Stimulated activated CD4-positive, alpha-beta T cell treated with anti-CD3 and anti-CD28 coated beads, Interleukin-12 subunit alpha, Interleukin-12 subunit beta, amount 100 ng/mL, for 4 hours (primary cell): ENCODE data around the gene TTC38.
"Not testable (repeated sequence)": the region's sequence is repeated elsewhere in the genome, so short reads cannot be mapped to it uniquely, and the experiment has no call there.

Experiments used
- DNase-seq: peaks from one replicate; pipeline ENCODE4 v3.0.0-alpha.2; 2020

Gene TTC38

GRCh38 chr22:46247443-46247975 lies 20.3 kb upstream of the TTC38 start:
- DNase-seq, result no peak

- DNase-seq, result peak; percentile 92
Measured at GRCh38 chr22:46250035-46250782, 17.6 kb upstream of the TTC38 start, which contains the start of gene CDPF1. CDPF1 (minus strand) TSS chr22:46250293; CDS start chr22:46248284, 2,009 bp downstream.

- DNase-seq, result no peak
Measured at GRCh38 chr22:46250783-46251125, 17.1 kb upstream of the TTC38 start.

DNA sequence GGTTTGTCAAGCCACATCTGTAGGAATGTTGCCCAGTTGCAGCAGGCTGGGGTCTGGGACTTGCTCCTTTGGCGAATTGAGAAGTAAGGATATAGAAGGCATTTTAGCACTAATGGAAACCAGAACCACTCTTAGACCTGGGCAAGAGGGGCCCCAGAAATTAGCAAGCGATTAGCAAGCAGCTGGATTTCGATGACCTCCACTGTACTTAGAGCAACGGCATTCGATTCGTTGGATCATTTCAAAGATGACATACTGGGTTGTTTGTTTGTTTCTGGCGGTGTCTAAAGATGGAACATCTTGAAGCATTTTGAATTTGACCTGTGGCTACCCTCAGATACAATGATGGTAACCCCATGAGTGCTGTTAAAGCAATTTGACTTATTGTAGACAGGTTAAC lies 16.5 kb upstream of the TTC38 start:
- no peak for DNase-seq

DNA sequence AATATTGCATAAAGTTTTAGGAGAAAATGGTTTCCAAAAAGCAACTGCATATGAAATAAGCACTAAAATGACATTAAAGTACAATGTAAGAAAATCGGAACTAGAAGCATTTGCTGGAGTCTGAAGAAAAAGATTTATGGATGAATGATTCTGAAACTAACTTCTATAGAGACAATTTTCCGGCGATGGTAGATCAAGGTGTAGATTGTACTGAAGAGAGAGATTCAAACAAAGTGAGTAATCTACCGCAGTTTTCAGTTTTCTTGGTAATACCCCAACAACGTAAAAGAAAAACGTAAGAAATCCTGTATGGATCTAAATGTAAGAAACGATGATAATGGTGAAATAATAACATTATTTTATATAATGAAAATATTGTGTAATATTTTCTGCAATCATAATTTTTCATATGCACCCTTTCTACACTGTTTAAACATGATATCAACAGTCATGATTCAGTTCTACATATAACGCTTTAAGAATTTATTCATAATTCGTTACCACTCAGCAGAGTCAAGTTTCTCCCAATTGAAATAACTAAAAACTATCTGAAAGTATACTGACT lies 15.9 kb upstream of the TTC38 start:
- DNase-seq, result no peak

GRCh38 chr22:46256358-46256958 lies 11.3 kb upstream of the TTC38 start:
- DNase-seq, result no peak

DNA sequence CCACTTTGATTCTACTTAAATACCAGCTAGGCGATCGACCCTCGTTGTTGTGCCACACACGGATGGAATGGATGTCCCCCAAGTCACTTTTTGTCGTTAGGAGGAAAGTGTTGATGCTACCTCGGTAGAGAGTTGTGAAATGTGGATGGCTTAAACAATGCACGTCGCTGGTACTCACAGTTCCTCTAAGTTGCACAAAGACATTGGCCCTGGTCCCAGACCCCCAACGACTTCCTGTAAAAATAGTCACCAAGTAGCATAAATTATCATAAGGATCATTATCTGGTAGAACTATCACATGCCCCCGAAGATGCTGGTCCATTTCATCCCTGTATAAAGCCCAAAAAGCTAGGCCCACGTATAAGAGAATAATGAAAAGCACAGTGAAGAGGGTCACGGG lies 8.4 kb upstream of the TTC38 start:
- DNase-seq, result no peak

GRCh38 chr22:46260038-46260437 lies 7.8 kb upstream of the TTC38 start:
- no peak for DNase-seq

DNA sequence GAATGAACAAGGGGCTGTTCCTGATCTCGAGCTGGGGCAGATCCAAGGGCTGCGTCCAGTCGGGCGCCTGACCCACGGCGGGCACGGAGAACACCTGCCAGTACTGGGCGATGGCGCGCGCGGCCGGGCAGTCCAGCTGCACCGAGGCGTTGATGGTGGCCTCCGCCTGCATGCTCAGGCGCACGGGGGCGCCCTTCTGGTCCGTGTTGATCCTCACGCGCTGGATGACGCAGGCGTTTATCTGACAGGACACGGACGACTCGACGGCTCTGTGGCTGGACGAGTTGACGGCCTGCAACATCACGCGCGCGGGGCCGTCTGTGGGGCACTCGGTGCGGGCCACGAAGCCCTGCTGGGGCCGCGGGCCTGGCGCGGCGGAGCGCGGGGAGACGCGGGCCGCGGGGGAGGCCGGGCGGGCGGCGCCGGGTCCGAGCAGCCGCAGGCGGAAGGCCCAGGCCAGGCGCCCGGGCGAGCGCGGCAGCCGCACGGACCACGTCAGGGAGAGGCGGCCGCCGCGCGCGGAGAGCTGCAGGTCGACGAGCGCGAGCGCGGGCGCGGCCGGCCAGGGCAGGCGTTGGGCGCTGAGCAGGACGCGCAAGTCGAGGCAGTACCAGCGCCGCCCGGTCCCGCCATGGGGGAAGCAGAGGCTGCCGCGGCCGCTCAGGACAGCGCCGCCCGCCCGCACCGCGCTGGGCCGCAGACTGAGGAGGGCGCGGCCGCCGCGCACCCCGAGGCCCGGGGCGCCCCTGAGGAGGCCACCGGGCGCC lies 5.2 kb upstream of the TTC38 start:
- no peak for DNase-seq

- no peak for DNase-seq
Measured at GRCh38 chr22:46263216-46263590, 4.6 kb upstream of the TTC38 start, which contains the start of gene PKDREJ. PKDREJ (minus strand) TSS chr22:46263343; CDS start chr22:46263322, 21 bp downstream.

- DNase-seq, result not testable (repeated sequence)
Measured at GRCh38 chr22:46264520-46264919, 3.3 kb upstream of the TTC38 start.

DNA sequence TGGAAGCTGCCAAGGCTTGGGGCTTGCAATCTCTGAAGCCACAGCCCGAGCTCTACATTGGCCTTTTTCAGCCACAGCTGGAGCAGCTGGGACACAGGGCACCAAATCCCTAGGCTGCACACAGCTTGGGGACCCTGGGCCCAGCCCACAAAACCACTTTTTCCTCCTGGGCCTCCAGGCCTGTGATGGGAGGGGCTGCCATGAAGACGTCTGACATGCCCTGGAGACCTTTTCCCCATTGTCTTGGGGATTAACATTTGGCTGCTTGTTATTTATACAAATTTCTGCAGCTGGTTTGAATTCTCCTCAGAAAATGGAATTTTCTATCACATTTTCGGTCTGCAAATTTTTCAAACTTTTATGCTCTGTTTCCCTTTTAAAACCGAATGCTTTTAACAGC lies 2.2 kb upstream of the TTC38 start:
- DNase-seq, result not testable (repeated sequence)

GRCh38 chr22:46269564-46269963 lies 1.8 kb downstream of the TTC38 start:
- DNase-seq, result no peak

DNA sequence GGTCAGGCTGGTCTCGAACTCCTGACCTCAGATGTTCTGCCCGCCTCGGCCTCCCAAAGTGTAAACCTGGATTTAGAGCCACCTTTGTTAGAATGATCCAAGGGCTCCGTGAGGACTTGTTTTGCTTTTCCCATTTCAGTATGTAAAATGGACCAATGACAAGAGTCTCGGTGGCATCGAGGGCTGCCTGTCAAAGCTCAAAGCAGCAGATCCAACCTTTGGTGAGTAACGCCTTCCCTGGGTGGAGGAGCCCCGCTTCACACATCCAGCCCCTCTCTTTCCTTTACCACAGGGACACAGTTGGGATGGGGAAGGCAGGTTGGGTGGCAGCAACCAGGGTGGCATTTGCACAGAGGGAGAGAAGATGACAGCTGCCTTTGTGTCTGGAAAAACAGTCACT lies 4.4 kb downstream of the TTC38 start:
- no peak for DNase-seq

- no peak for DNase-seq
Measured at GRCh38 chr22:46272762-46273431, 5.1 kb downstream of the TTC38 start.

GRCh38 chr22:46273432-46274148 lies 5.8 kb downstream of the TTC38 start:
- no peak for DNase-seq

DNA sequence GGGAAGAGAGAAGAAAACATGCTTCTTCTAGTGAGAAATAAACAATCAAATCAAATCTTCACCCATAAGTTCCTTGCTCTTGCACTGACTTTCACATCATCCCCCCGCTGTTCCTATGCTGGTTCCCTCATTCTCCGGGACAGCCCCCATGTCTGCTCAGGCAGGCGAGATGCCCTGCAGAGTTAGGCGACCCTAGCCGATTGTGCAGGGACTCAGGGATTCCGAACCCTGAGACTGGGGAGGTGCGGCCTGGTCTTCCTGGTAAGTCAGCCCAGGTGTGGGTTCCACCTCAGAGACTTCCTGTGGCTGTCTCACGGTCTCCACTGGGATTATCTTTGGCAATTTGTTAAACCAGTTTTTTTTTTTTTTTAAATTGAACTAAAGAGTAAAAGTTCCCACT lies 6.6 kb downstream of the TTC38 start:
- no peak for DNase-seq

DNA sequence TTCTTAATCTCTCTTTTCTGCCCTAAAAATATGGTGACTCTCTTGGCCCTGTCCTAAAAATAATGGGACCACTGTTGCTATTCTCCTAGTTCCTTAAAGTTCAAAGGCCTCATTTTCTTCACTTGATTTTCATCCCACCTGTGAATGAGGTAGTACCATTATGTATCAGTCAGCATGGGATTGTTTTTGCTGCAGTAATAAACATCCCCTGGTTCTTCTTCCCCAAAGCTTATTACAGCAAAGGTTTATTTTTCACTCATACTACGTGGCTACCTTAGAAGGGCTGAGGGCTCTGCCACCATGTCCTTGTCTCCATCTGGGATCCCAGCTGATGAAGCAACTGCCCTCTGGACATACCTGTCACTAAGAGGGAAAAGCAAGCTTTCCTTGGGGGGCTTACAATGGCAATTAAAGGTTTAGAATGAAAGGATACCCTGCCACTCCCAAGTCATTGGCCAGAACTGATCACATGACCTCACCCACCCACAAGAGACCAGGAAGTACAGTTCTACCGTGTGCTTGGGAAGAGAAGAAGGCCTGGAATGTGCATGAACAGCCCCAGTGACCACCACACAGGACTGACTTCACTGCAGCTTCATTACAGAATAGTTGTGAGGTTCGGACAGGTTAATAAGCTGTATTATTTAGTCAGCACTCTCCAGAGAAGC lies 7.8 kb downstream of the TTC38 start:
- DNase-seq, result no peak

- DNase-seq, result no peak
Measured at GRCh38 chr22:46276563-46276962, 8.8 kb downstream of the TTC38 start.

GRCh38 chr22:46278656-46279645 lies 11.1 kb downstream of the TTC38 start:
- no peak for DNase-seq
